Peyer's patch (tissue), 4 donors: Measurements from ENCODE around the gene TMIGD3.

Source experiments
- CTCF ChIP-seq, 6 experiments: fragments of 450-650 bp in 4 of 6; fragments of 200-600 bp in 2 of 6; sonication (generic) in 1 of 6; IDR thresholded peaks; one replicate each; pipeline ENCODE4 v1.5.1; 2017 to 2019; ENCODE audit warnings: antibody characterized with exemption in 6 of 6, mild to moderate bottlenecking in 3 of 6, moderate library complexity in 1 of 6
- POLR2A ChIP-seq, 2 donors: fragments of 450-650 bp; IDR thresholded peaks; one replicate each; pipeline ENCODE4 v1.5.1; 2017; ENCODE audit warnings: antibody characterized with exemption in 2 of 2, mild to moderate bottlenecking in 2 of 2, moderate library complexity in 2 of 2

GRCh38 chr1:111436726-111437125 lies 66.7 kb downstream of the TMIGD3 start:
- no peak for TF ChIP-seq CTCF (IDR thresholded peaks at IDR 0.05)
- no peak for TF ChIP-seq POLR2A (IDR thresholded peaks at IDR 0.05)
